Kidney (tissue), 14 donors: Measurements from ENCODE around the gene NDUFA11. TPM values are rescaled to one million over a fixed set of nuclear protein-coding genes. Genes with fewer than 3 reads are reported as not detected.

ENCODE experiments used
- DNase-seq, 5 donors: peaks; one replicate each; pipeline ENCODE4 v3.0.0-alpha.2; 2013 to 2020
- FAIRE-seq: peaks from 2 replicates; lab custom pipeline; 2012; peaks lifted over from hg19 to GRCh38; lab: Jason Lieb, UNC
- H3K27ac ChIP-seq, 2 donors: one replicate each; pipeline ENCODE4 v1.7.0; 2013; ENCODE audit warnings: low read depth in 2 of 2, low read length in 2 of 2, inconsistent platforms in 1 of 2
- H3K27me3 ChIP-seq: one replicate; pipeline ENCODE4 v1.7.1; 2013; ENCODE audit warnings: low read length, inconsistent platforms; ENCODE audit not compliant: control insufficient read depth, insufficient read depth
- H3K36me3 ChIP-seq, 3 donors: one replicate each; pipeline versions ENCODE4 v1.7.0 to v1.7.1; 2013; ENCODE audit warnings: low read length in 3 of 3, control low read depth in 1 of 3, inconsistent platforms in 1 of 3; ENCODE audit not compliant: insufficient read depth in 3 of 3, control insufficient read depth in 2 of 3
- H3K4me1 ChIP-seq, 3 donors: one replicate each; pipeline versions ENCODE4 v1.7.0 to v1.7.1; 2013; ENCODE audit warnings: low read length in 3 of 3, inconsistent platforms in 1 of 3, low read depth in 1 of 3; ENCODE audit not compliant: control insufficient read depth in 2 of 3, insufficient read depth in 2 of 3
- H3K4me3 ChIP-seq, 3 donors: one replicate each; pipeline versions ENCODE4 v1.7.0 to v1.8.1; 2013; ENCODE audit warnings: low read length in 3 of 3, control low read depth in 1 of 3, inconsistent platforms in 1 of 3
- H3K9ac ChIP-seq, 3 donors: one replicate each; pipeline versions ENCODE4 v1.7.0 to v1.7.1; 2013; ENCODE audit warnings: low read length in 3 of 3, control low read depth in 1 of 3, inconsistent platforms in 1 of 3
- H3K9me3 ChIP-seq, 3 donors: one replicate each; pipeline versions ENCODE4 v1.7.0 to v1.7.1; 2013; ENCODE audit warnings: low read length in 3 of 3, control low read depth in 1 of 3, inconsistent platforms in 1 of 3; ENCODE audit not compliant: control insufficient read depth in 2 of 3, insufficient read depth in 1 of 3
- CTCF ChIP-seq: IDR thresholded peaks from 3 replicates; pipeline ENCODE4 v1.5.1; 2012; ENCODE audit warnings: mild to moderate bottlenecking, moderate library complexity, borderline replicate concordance; ENCODE audit not compliant: insufficient read depth; ENCODE audit errors: extremely low read depth
- intact Hi-C: fragments of 100-400 bp; cut with DNase I; formaldehyde crosslinking; loops from one replicate; pipeline ENCODE4 v1.11.1; 2022
- polyA plus RNA-seq: library from polyadenylated mRNA; stranded (reverse); fragments of 350-450 nt; fragmentation: Illumina TruSeq; extraction: RNeasy Lipid Tissue Mini Kit (QIAGEN cat#74804); gene quantifications from one replicate; pipeline ENCODE4 v1.2.3, GENCODE V29; 2014; ENCODE audit warnings: low read depth, low replicate concordance; ENCODE audit not compliant: insufficient read depth
- total RNA-seq: library from RNA; stranded (reverse); fragmentation: NEBNext Ultra II Directional; extraction: Animal tissue kit (Norgen Biotek cat#: 25700); gene quantifications from one replicate; pipeline ENCODE4 v1.2.1, GENCODE V29; 2021
- donor health status: control.
- donor health status: control.
- donor health status: control.
- donor health status: control.
- donor health status: control.
- donor health status: DM: yes; HTN: yes; CAD: no.
- donor health status: Normal renal cell carcinoma (clear cell type).

NDUFA11 gene
- total and polyA plus RNA-seq, 2 donors from 2014 or later = 200 to 763 TPM

DNA sequence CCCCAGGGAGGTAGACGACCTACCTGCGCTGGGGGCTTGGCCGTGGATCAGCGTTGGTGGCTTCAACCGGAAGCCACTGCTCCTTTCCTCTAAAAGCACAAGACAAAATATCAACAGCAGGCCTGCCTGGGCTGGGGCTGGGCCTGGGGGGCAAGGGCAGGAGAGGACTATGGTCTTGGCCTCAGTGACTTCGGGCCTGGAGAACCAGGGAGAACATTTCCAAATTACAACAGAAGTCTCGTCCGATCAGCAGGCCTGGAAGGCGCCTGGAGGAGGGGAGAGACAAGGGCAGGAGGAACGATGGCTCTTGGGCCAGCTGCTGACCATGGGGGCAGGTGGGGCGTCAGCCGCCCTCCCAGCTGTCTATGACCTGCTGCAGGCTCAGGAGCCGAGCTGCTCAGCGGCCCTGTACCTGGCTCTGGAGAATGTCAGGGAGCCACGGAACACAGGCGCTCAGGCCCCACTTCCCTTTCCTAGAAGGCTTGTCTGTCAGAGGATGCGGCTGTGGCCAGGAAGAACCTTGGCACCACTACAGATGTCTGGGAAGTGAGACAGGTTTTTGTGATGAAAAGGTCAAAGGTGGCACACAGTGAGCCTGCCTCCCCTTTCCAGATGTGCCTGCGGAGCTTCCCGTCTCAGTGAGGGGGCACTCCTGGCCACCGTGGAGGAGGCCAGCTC is 29.9 kb upstream of the NDUFA11 start:
- H3K4me1 ChIP-seq = peaks cover 0 to 2% (median 2%) of the 10 kb centered on the region in 3 donors
- peaks cover 5 to 28% (median 15%) of the 10 kb centered on the region in 3 donors for H3K36me3 ChIP-seq
- no peaks in the 10 kb centered on the region for H3K27me3 ChIP-seq
- H3K9me3 ChIP-seq = no peaks in the 10 kb centered on the region
- intact Hi-C loops = no loop called here
- H3K27ac ChIP-seq = no peak overlapping the region
- no peak overlapping the region for H3K9ac ChIP-seq
- FAIRE-seq (no peak), DNase-seq (no peak)
- no peak for TF ChIP-seq CTCF
- no peak overlapping the region for H3K4me3 ChIP-seq

DNA sequence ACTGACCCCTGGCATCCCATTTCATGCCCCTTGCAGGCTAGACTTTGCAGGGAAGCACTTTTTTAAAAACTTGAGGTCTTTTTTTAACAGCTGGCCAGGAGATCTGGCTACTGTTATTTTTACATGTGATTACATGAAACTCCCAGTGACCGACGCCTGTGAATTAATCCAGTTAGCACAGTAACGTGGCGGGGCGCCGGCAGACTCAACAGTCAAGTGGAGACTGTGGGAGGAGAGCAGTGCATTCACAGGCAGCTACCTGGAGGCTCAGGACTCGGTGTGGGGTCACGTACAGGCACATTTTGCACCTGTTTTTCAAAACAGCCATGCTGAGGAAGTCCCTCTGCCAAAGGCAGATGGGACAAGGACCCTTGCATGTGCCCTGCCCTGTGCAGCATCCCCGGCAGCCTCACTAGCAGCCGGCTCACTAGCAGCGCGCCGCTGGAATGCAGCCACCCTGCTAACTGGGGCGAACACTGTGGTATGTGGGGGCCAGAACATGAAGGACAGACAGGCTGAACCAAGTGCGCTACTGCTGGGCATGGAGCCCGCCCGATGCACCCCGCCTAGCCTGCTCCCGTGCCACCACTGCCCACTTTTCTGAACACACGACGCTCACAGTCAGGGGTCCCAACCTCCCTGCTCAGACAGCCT is 29.1 kb upstream of the NDUFA11 start:
- intact Hi-C loops = no loop called here

GRCh38 chr19:5932146-5932545 is 28.6 kb upstream of the NDUFA11 start:
- Histone ChIP-seq H3K9me3 (no peaks in the 10 kb centered on the region), H3K27me3 (no peaks in the 10 kb centered on the region), H3K9ac (no peak overlapping the region), H3K4me3 (no peak overlapping the region), H3K27ac (no peak overlapping the region), H3K4me1 (peaks cover 0 to 7% (median 2%) of the 10 kb centered on the region in 3 donors), H3K36me3 (peaks cover 7 to 36% (median 18%) of the 10 kb centered on the region in 3 donors)
- FAIRE-seq (no peak), DNase-seq (peak in 3 of 5 donors; percentile 56 to 62 (median 62))
- intact Hi-C loops = no loop called here
- TF ChIP-seq CTCF = no peak

More for the DNA sequence above, 29.1 kb upstream of the NDUFA11 start:
- H3K9me3 ChIP-seq = no peaks in the 10 kb centered on the region
- no peaks in the 10 kb centered on the region for H3K27me3 ChIP-seq
- FAIRE-seq = no peak
- H3K9ac ChIP-seq = no peak overlapping the region
- no peak overlapping the region for H3K4me3 ChIP-seq
- H3K27ac ChIP-seq = no peak overlapping the region
- DNase-seq = no peak
- H3K36me3 ChIP-seq = peaks cover 7 to 30% (median 16%) of the 10 kb centered on the region in 3 donors
- no peak for TF ChIP-seq CTCF
- H3K4me1 ChIP-seq = peaks cover 0 to 3% (median 2%) of the 10 kb centered on the region in 3 donors
